ACC112 (cell line): ENCODE data around the gene PISD.

Experiments used
- H2AFZ ChIP-seq: fragments of 200-600 bp; sonication (generic); one replicate; pipeline ENCODE4 v1.6.0; 2017; ENCODE audit warnings: antibody characterized with exemption, low read length; ENCODE audit not compliant: unreplicated experiment
- H3K27ac ChIP-seq: fragments of 200-600 bp; sonication (generic); 2 replicates; pipeline ENCODE4 v1.5.1; 2014; ENCODE audit warnings: low read depth, mild to moderate bottlenecking, antibody characterized with exemption, low read length, moderate library complexity
- H3K27me3 ChIP-seq: fragments of 200-600 bp; sonication (generic); 2 replicates; pipeline ENCODE4 v1.6.1; 2014; ENCODE audit warnings: mild to moderate bottlenecking, antibody characterized with exemption, low read length, moderate library complexity, mixed read lengths; ENCODE audit not compliant: insufficient read depth
- H3K36me3 ChIP-seq: fragments of 200-600 bp; sonication (generic); 2 replicates; pipeline ENCODE4 v1.6.1; 2016; ENCODE audit warnings: mild to moderate bottlenecking, antibody characterized with exemption, low read length, moderate library complexity, mixed read lengths; ENCODE audit not compliant: insufficient read depth
- H3K4me1 ChIP-seq: fragments of 200-600 bp; sonication (generic); one replicate; pipeline ENCODE4 v1.6.1; 2016; ENCODE audit warnings: low read length, mixed read lengths; ENCODE audit not compliant: insufficient read depth, unreplicated experiment, control insufficient read depth
- H3K4me3 ChIP-seq: fragments of 200-600 bp; sonication (generic); 2 replicates; pipeline ENCODE4 v1.5.1; 2014; ENCODE audit warnings: mild to moderate bottlenecking, low read depth, low read length
- H3K79me2 ChIP-seq: fragments of 200-600 bp; sonication (generic); one replicate; pipeline ENCODE4 v1.6.0; 2016; ENCODE audit warnings: low read length; ENCODE audit not compliant: control insufficient read depth, unreplicated experiment, insufficient read depth

Gene PISD

DNA sequence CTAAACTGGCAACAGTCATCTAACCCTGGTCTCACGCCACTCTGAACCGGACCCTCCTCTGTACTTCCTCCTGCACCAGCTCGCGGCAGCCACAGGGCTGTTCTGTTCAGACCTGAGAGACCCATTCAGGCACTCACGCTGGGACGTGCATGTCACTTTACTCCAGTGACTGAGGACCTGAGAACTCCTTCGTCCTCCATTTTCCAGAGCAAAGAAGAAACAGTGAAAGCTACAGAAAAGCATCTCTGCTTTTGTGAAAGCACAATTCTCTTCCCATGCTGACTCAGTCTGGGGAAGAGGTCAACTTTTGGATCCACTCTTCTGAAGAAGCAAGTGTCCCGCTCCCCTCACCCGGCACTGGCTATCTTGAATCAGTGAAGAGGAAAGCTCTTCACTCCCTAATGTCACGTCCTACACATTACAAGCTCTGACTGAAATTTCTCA lies 24.5 kb downstream of the PISD start:
- Histone ChIP-seq H2AFZ (no peak overlapping the region), H3K27ac (peak overlapping the region; percentile 80), H3K4me3 (0 out of 2 replicates have a peak overlapping the region, but pooled peaks have one; percentile 44), H3K27me3 (no peaks in the 10 kb centered on the region), H3K36me3 (no peaks in the 10 kb centered on the region), H3K4me1 (peaks cover 24% of the 10 kb centered on the region), H3K79me2 (peaks cover 25% of the 10 kb centered on the region)

DNA sequence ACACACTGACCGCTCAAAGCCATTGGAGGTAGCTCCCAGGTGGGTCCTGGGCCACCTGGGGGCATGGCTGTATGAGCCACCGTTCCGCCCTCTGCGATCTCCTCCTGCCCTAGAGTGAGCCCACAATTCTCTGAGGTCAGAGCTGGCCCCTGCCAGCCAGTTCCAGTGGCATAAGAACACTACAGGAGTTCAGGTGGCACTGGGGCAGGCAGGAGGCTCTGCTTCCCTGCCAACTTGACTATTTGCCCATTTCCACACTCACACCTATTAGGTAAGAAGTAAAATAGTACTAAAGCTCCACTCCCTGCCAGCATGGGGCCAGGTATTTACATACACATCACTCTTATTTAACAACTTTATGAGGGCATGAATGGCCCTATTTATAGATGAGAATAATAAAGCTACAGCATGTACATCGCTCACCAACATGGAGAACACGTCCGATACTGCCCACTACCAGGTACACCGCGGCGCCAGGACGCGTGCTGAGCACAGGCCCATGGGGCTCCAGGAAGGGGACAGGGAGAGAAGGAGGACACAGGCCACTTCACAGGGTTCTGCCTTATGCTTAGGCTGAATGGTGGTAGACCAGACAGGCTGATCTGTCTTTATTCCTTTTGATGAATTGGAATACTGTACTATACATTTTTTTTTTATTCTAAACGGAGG lies 26.2 kb downstream of the PISD start:
- Histone ChIP-seq H3K36me3 (no peaks in the 10 kb centered on the region), H2AFZ (no peak overlapping the region), H3K79me2 (peaks cover 19% of the 10 kb centered on the region), H3K4me1 (peaks cover 24% of the 10 kb centered on the region), H3K27ac (no peak overlapping the region), H3K27me3 (no peaks in the 10 kb centered on the region), H3K4me3 (no peak overlapping the region)

DNA sequence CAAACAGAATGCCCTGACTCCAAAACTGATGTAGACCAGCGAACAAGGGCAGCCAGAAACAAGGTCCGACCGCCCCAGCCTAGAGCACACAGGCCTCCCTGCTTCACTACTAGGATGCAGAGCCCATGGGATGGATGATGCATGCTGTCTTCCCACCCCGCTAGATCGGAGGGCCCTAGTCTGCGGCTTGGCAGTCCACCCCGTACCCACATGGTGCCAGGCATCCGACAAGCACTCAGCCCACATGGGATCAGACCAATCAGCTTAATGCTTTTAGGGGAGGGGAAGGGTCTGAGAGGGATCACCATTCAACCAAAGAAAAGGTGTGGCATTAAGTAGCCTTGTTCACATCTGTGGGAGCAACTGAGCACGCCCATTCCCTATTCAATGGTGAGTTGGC lies 30.6 kb downstream of the PISD start:
- H3K79me2 ChIP-seq = peaks cover 46% of the 10 kb centered on the region
- H3K4me3 ChIP-seq = peak overlapping the region; percentile 79
- H2AFZ ChIP-seq = no peak overlapping the region
- H3K4me1 ChIP-seq = peaks cover 12% of the 10 kb centered on the region
- no peaks in the 10 kb centered on the region for H3K36me3 ChIP-seq
- H3K27me3 ChIP-seq = no peaks in the 10 kb centered on the region
- peak overlapping the region; percentile 80 for H3K27ac ChIP-seq

DNA sequence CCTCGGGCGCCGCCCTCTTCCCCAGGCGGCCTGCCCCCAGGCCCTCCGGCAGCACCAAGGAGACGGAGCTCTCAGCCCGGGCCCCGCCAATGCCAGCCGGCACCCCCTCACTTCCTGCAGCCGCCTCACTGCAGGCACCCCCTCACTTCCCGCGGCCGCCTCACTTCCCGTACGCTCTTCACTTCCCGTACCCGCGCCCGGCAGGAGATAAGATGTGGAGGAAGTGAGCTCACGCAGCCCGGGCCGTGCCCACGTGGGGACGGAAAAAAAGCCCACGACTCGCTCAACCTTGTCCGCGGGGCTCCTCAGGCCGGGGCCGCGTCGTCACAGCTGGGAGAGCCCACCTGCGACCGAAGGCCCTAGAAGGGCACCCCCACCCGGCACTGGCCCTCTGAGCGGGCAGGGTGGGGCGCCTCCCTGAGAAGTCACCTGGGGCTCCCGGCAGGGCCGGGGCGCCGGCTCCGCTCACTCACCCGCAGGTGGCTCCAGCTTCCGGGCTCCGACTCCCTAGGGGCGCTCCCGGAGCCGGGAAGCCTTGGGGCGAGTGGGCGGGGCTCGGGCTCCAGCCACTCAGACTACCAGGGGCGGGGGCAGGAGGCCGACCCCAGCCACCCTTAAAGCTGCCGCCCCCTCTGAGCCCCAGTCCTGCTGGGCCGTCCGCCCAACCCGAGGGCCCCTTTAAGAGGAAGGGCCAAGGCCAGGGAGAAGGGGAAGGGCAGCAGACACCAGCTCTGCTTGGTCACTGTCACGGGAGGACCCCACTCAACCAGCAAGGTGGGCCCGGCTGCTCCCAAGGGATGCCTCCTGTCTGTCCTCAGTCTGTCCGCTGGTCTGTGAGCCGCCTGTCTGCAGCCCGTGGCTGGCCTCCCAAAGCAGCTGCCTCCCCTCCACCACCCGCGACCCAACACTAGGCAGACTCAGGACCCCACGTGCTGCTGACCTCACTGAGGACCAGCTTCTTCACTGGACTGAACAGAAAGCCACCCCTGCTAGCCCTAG lies 31.4 kb downstream of the PISD start:
- Histone ChIP-seq H3K27ac (peak overlapping the region; percentile 80), H3K4me3 (peak overlapping the region; percentile 79), H3K27me3 (no peaks in the 10 kb centered on the region), H2AFZ (no peak overlapping the region), H3K36me3 (no peaks in the 10 kb centered on the region), H3K79me2 (peaks cover 49% of the 10 kb centered on the region), H3K4me1 (peaks cover 12% of the 10 kb centered on the region)

DNA sequence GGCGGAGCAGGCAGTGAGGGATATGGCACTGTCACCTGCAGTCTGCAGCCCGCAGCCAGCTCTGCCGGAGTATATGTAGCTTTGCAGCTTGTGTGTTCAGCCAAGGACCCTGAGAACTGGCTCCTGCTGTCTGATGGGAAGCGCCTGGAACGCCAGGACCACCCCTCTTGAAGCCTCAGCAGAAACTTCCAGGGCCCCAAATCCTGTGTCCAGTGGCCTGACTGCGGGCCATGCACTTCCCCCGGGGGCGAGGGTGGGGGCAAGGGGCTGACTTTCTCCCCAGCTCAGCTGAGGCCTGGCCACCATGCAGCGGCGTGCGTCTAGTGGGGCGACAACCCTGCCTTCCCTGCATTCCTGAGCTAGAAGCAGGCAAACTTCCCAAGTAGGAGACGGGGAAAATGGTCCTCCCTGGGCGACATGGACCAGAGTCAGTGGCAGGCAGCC lies 32.3 kb downstream of the PISD start:
- peak overlapping the region; percentile 79 for H3K4me3 ChIP-seq
- H2AFZ ChIP-seq = no peak overlapping the region
- no peaks in the 10 kb centered on the region for H3K27me3 ChIP-seq
- H3K79me2 ChIP-seq = peaks cover 52% of the 10 kb centered on the region
- peak overlapping the region; percentile 80; the same call in 1 of the 2 replicates for H3K27ac ChIP-seq
- peaks cover 12% of the 10 kb centered on the region for H3K4me1 ChIP-seq
- no peaks in the 10 kb centered on the region for H3K36me3 ChIP-seq

DNA sequence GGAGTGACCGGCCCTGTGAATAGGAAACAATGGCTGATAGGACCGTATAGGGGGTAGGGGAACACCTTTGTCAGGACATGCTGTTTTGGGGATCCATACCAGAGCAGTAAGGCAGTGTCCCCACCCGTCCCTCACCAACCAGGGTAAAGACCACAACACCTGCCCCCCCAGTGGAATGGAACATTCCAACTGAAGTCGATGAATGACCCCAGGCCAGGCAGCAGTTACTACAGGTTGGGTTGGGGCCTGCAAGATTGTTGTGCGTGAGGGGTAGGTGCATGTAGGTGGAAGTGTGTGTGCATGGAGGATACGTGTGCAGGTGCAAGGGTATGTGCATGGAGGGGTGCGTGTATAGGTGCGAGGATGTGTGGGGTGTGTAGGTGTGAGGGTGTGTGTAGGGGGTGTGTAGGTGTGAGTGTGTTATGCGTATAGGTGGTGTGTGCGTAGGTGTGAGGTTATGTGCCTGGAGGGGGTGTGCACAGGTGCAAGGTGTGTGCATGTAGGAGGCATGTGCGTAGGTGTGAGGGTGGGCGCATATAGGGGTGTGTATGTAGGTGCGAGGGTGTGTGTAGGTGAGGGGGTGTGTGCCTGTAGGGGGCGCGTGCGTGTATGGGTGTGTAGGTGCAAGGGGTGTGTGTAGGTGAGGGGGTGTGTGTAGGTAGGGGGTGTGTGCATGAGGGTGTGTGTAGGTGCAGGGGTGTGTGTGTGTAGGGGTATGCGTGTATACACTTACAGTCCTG lies 32.9 kb downstream of the PISD start:
- no peaks in the 10 kb centered on the region for H3K36me3 ChIP-seq
- peak overlapping the region; percentile 79 for H3K4me3 ChIP-seq
- H3K4me1 ChIP-seq = peaks cover 12% of the 10 kb centered on the region
- peaks cover 55% of the 10 kb centered on the region for H3K79me2 ChIP-seq
- no peak overlapping the region for H2AFZ ChIP-seq
- no peaks in the 10 kb centered on the region for H3K27me3 ChIP-seq
- H3K27ac ChIP-seq = no peak overlapping the region

DNA sequence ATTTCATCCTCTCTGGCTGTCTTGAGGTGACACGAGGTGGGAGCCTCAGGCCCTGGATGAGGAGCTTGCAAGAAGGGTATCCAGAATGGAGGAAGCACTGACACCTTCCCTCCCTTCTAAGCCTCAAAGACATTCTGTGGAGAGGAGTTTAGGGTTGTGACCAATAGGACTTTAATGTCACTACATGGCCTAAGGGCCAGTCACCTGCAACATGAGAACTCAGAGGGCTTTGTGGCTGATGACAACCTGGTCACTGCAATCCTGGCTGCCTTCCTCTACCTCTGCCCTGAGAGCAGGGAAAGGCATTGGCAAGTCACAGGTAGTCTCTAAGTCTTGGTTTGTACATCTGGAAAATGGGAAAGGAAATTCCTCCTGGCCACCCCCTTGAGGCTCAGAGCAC lies 33.7 kb downstream of the PISD start:
- peaks cover 12% of the 10 kb centered on the region for H3K4me1 ChIP-seq
- H2AFZ ChIP-seq = no peak overlapping the region
- H3K27ac ChIP-seq = no peak overlapping the region
- H3K4me3 ChIP-seq = no peak overlapping the region
- no peaks in the 10 kb centered on the region for H3K27me3 ChIP-seq
- peaks cover 57% of the 10 kb centered on the region for H3K79me2 ChIP-seq
- H3K36me3 ChIP-seq = no peaks in the 10 kb centered on the region

DNA sequence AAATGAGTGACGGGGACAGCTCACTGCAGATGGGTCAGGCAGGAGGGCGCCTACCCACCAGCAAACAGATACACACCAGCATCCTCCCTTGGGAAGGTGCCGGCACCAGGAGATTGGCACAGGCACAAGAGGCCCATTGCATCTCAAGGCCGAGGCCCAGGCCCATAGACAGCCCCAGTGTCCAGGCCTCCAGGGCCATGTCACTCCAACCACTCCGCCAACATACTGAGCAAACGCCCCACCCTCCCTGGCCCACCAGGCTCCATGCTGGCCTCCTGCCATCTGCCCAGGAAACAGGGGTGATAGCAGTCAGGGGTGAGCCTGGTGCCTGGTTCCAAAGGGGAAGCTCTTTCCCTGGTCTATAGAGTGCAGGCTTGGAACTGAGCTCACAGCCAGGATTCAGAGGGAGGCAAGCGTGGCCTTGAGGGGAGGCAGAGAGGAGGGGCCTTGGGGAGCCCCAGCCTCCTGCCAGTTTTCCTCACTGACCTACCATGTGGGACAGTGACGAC lies 34.7 kb downstream of the PISD start:
- peaks cover 51% of the 10 kb centered on the region for H3K79me2 ChIP-seq
- no peaks in the 10 kb centered on the region for H3K27me3 ChIP-seq
- H3K27ac ChIP-seq = no peak overlapping the region
- no peak overlapping the region for H2AFZ ChIP-seq
- no peak overlapping the region for H3K4me3 ChIP-seq
- no peaks in the 10 kb centered on the region for H3K36me3 ChIP-seq
- peaks cover 12% of the 10 kb centered on the region for H3K4me1 ChIP-seq

DNA sequence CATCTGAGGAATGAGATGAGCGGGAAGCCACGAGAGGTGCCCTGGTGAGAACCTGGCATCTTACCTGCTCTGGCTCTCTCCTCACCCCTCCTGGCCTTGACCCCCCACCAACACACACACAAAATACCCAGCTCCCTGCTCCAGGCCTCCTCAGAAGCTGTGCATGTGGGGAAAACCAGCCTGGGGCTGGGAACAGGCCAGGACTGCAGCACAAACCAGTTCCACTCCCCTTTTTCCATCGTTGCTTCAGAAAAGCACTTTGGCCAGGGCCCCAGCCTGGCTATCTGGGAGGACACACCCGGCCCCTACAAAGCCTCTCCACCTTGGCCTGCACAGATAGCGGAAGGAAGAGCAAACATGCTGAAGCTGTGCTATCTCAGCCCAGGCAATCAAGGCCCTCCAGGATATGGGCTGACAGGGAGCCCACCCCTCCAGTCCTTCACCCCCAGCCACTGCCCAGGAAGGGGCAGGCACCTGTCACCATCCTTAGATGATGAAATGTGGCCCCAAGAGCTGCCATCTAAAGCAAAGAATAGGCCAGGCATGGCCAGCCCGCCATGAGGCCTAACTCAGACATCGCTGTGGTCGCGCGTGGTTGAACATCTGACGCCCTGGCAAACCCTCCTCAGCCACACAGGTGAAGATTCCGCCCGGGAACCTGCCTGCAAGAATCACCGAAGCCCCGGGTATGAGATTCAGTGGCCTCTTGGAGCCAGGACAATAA lies 35.4 kb downstream of the PISD start:
- Histone ChIP-seq H3K4me3 (no peak overlapping the region), H3K79me2 (peaks cover 51% of the 10 kb centered on the region), H3K4me1 (peaks cover 12% of the 10 kb centered on the region), H3K36me3 (no peaks in the 10 kb centered on the region), H2AFZ (no peak overlapping the region), H3K27ac (no peak overlapping the region), H3K27me3 (no peaks in the 10 kb centered on the region)
